Aorta (tissue), 5 donors: ENCODE results near the gene MYO15B. TPM values are rescaled to one million over a fixed set of nuclear protein-coding genes. Genes with fewer than 3 reads are reported as not detected.
A peak's percentile ranks its signal among the peaks of the same experiment; 100 is the strongest.

Source experiments
- ATAC-seq: fragments of 200-7000 bp; cut with Tn5 transposase; one replicate; pipeline ENCODE4 v1.9.1; 2022; ENCODE audit warnings: moderate library complexity; ENCODE audit not compliant: low FRiP score
- DNase-seq, 2 donors: peaks; one replicate each; pipeline ENCODE4 v3.0.0-alpha.2; 2020
- H3K27ac ChIP-seq, 2 donors: one replicate each; pipeline ENCODE4 v1.5.1; 2013; ENCODE audit warnings: low read length in 2 of 2, mild to moderate bottlenecking in 2 of 2, moderate library complexity in 2 of 2, control low read depth in 1 of 2, inconsistent platforms in 1 of 2, low read depth in 1 of 2
- H3K27me3 ChIP-seq, 2 donors: one replicate each; pipeline ENCODE4 v1.6.1; 2013; ENCODE audit warnings: control low read depth in 1 of 2, low read length in 1 of 2, mild to moderate bottlenecking in 1 of 2, moderate library complexity in 1 of 2; ENCODE audit not compliant: insufficient read depth in 2 of 2, control insufficient read depth in 1 of 2
- H3K36me3 ChIP-seq, 2 donors: one replicate each; pipeline ENCODE4 v1.6.1; 2013; ENCODE audit warnings: control low read depth in 1 of 2, low read length in 1 of 2, mild to moderate bottlenecking in 1 of 2; ENCODE audit not compliant: insufficient read depth in 2 of 2, control insufficient read depth in 1 of 2
- H3K4me1 ChIP-seq, 2 donors: one replicate each; pipeline ENCODE4 v1.6.1; 2013; ENCODE audit warnings: low read length in 2 of 2, control low read depth in 1 of 2, mild to moderate bottlenecking in 1 of 2, moderate library complexity in 1 of 2; ENCODE audit not compliant: insufficient read depth in 2 of 2, control insufficient read depth in 1 of 2
- H3K4me3 ChIP-seq, 2 donors: one replicate each; pipeline ENCODE4 v1.5.1; 2013; ENCODE audit warnings: low read length in 2 of 2, control low read depth in 1 of 2, mild to moderate bottlenecking in 1 of 2
- H3K9me3 ChIP-seq: one replicate; pipeline ENCODE4 v1.6.1; 2013; ENCODE audit warnings: mild to moderate bottlenecking, low read length; ENCODE audit not compliant: control insufficient read depth
- WGBS, 2 donors: extraction: QIAGEN DNeasy Blood & Tissue Kit; methylation state at CpG; one replicate each; pipeline ENCODE4 v1.1.7; 2013; 5-methylcytosine and 5-hydroxymethylcytosine counted together
- intact Hi-C, 2 donors: fragments of 100-400 bp; cut with DNase I; formaldehyde crosslinking; loops; one replicate each; pipeline versions ENCODE4 v1.14.2 to v1.15.0; 2022
- polyA plus RNA-seq, 2 donors: library from polyadenylated mRNA; stranded (reverse); fragments of 200-250 nt; gene quantifications; one replicate each; pipeline ENCODE4 v1.2.3, GENCODE V29; 2013
- total RNA-seq, 2 donors: library from RNA; stranded (reverse); fragmentation: NEBNext Ultra II Directional; extraction: Animal tissue kit (Norgen Biotek cat#: 25700); gene quantifications; one replicate each; pipeline ENCODE4 v1.2.1, GENCODE V29; 2021
- donor health status: healthy with polysubstance abuse.
- donor health status: Bipolar disorder and iron deficiency.
- donor health status: DM: no; HTN: no; CAD: no.
- donor health status: DM: no; HTN: no; CAD: no.
- donor health status: DM: yes; HTN: yes; CAD: no.

Gene MYO15B
- total and polyA plus RNA-seq, 4 donors, result 113 to 279 (median 138) TPM

GRCh38 chr17:75616521-75617122 is 29.0 kb downstream of the MYO15B start:
- Histone ChIP-seq H3K36me3 (no peaks in the 10 kb centered on the region), H3K27me3 (no peaks in the 10 kb centered on the region), H3K4me1 (no peaks in the 10 kb centered on the region), H3K27ac (no peak overlapping the region), H3K9me3 (no peaks in the 10 kb centered on the region), H3K4me3 (no peak overlapping the region)
- intact Hi-C loops, result no loop called here
- ATAC-seq (no peak), DNase-seq (peak in 1 of 2 donors; percentile 44)
- 92 to 93% methylated on average over 23 to 24 of the region's 24 CpGs for WGBS, 2 donors

- Histone ChIP-seq H3K36me3 (no peaks in the 10 kb centered on the region), H3K27me3 (no peaks in the 10 kb centered on the region), H3K4me3 (no peak overlapping the region), H3K4me1 (no peaks in the 10 kb centered on the region), H3K9me3 (no peaks in the 10 kb centered on the region), H3K27ac (no peak overlapping the region)
- ATAC-seq, result no peak
- intact Hi-C loops, result no loop called here
- DNase-seq, result no peak
- WGBS, 2 donors, result 91 to 93% methylated on average over 16 of the region's 16 CpGs
Observed at GRCh38 chr17:75617218-75617617, 29.6 kb downstream of the MYO15B start.

GRCh38 chr17:75617675-75618074 is 30.1 kb downstream of the MYO15B start:
- intact Hi-C loops, result no loop called here
- Histone ChIP-seq H3K36me3 (no peaks in the 10 kb centered on the region), H3K27ac (no peak overlapping the region), H3K4me1 (no peaks in the 10 kb centered on the region), H3K9me3 (no peaks in the 10 kb centered on the region), H3K27me3 (no peaks in the 10 kb centered on the region), H3K4me3 (no peak overlapping the region)
- ATAC-seq (no peak), DNase-seq (no peak)
- WGBS, 2 donors, result 91 to 93% methylated on average over 11 of the region's 11 CpGs

GRCh38 chr17:75619506-75620431 is 32.2 kb downstream of the MYO15B start:
- DNase-seq (no peak), ATAC-seq (no peak)
- H3K4me1 ChIP-seq, result no peaks in the 10 kb centered on the region
- no peak overlapping the region for H3K4me3 ChIP-seq
- H3K27me3 ChIP-seq, result no peaks in the 10 kb centered on the region
- no peaks in the 10 kb centered on the region for H3K9me3 ChIP-seq
- intact Hi-C loops, result no loop called here
- no peak overlapping the region for H3K27ac ChIP-seq
- no peaks in the 10 kb centered on the region for H3K36me3 ChIP-seq
- 74 to 79% methylated on average over 35 to 36 of the region's 36 CpGs for WGBS, 2 donors

- DNase-seq (no peak), ATAC-seq (no peak)
- H3K27ac ChIP-seq, result no peak overlapping the region
- intact Hi-C loops, result no loop called here
- no peak overlapping the region for H3K4me3 ChIP-seq
- no peaks in the 10 kb centered on the region for H3K4me1 ChIP-seq
- H3K9me3 ChIP-seq, result no peaks in the 10 kb centered on the region
- H3K27me3 ChIP-seq, result no peaks in the 10 kb centered on the region
- no peaks in the 10 kb centered on the region for H3K36me3 ChIP-seq
- WGBS, 2 donors, result 81 to 83% methylated on average over 4 of the region's 4 CpGs
Observed at GRCh38 chr17:75621489-75621888, 33.9 kb downstream of the MYO15B start.

GRCh38 chr17:75622076-75622475 is 34.5 kb downstream of the MYO15B start:
- H3K27ac ChIP-seq, result no peak overlapping the region
- no peaks in the 10 kb centered on the region for H3K27me3 ChIP-seq
- H3K4me3 ChIP-seq, result no peak overlapping the region
- no peaks in the 10 kb centered on the region for H3K36me3 ChIP-seq
- DNase-seq (no peak), ATAC-seq (no peak)
- intact Hi-C loops, result no loop called here
- no peaks in the 10 kb centered on the region for H3K4me1 ChIP-seq
- 68 to 69% methylated on average over 8 of the region's 8 CpGs for WGBS, 2 donors
- H3K9me3 ChIP-seq, result no peaks in the 10 kb centered on the region

- Histone ChIP-seq H3K9me3 (no peaks in the 10 kb centered on the region), H3K27me3 (no peaks in the 10 kb centered on the region), H3K36me3 (no peaks in the 10 kb centered on the region), H3K4me3 (no peak overlapping the region), H3K27ac (no peak overlapping the region), H3K4me1 (no peaks in the 10 kb centered on the region)
- WGBS, 2 donors, result 92% methylated on average over 15 of the region's 15 CpGs
- intact Hi-C loops, result no loop called here
- DNase-seq (no peak), ATAC-seq (no peak)
Observed at GRCh38 chr17:75622771-75623273, 35.2 kb downstream of the MYO15B start.

GRCh38 chr17:75623386-75623785 is 35.8 kb downstream of the MYO15B start:
- Histone ChIP-seq H3K9me3 (no peaks in the 10 kb centered on the region), H3K4me1 (no peaks in the 10 kb centered on the region), H3K27me3 (no peaks in the 10 kb centered on the region), H3K4me3 (no peak overlapping the region), H3K27ac (no peak overlapping the region), H3K36me3 (no peaks in the 10 kb centered on the region)
- DNase-seq (no peak), ATAC-seq (no peak)
- WGBS, 2 donors, result 56 to 60% methylated on average over 9 of the region's 9 CpGs
- intact Hi-C loops, result no loop called here

GRCh38 chr17:75624021-75624420 is 36.4 kb downstream of the MYO15B start:
- no peak for ATAC-seq
- intact Hi-C loops, result no loop called here

More at GRCh38 chr17:75624021-75624420, 36.4 kb downstream of the MYO15B start:
- Histone ChIP-seq H3K4me1 (no peaks in the 10 kb centered on the region), H3K27ac (no peak overlapping the region), H3K4me3 (no peak overlapping the region), H3K27me3 (no peaks in the 10 kb centered on the region), H3K36me3 (no peaks in the 10 kb centered on the region), H3K9me3 (no peaks in the 10 kb centered on the region)
- no peak for DNase-seq
- 87 to 90% methylated on average over 12 of the region's 12 CpGs for WGBS, 2 donors
